ENCODE results near the gene ANTXR1.

The ANTXR1 gene

DNA sequence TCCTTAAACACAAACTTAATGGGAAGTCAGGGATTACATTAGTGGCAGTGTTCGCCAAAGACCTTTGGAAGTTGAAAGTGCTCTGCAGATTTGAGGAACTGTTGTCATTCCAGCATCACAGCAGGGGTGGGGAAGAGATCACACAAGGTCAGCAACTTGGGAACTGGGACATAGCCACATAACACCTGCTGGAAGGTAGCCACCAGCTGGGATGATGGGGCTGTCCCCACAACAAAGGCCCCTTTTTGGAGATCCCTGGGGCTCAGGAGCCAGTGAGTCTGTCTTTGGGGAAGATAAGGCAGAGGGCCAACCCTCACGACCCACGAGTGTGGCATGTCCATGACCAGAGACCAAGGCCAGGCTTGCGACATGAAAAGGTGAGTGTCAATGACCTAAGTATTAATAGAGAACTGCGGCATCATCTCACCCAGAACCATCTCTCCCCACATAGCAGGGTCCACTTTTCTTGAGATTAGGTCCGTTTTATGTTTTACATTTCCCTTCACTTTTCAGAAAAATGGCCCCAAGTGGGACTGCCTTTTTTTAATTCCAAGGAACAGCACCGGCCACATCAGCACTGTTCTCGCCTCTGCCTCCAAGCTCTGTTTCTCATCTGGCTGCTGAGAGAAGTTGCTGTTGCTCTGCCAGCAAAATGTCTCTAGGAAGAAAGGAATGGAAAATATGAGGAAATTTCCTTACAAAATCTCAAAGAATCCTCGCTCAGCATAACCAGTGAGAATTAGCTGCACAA is 267.1 kb downstream of the ANTXR1 start:
- DNase-seq (ENCODE audit: low read depth), result no peak

GRCh38 chr2:69280796-69281412 is 267.9 kb downstream of the ANTXR1 start:
- DNase-seq (ENCODE audit: low read depth), result no peak

DNA sequence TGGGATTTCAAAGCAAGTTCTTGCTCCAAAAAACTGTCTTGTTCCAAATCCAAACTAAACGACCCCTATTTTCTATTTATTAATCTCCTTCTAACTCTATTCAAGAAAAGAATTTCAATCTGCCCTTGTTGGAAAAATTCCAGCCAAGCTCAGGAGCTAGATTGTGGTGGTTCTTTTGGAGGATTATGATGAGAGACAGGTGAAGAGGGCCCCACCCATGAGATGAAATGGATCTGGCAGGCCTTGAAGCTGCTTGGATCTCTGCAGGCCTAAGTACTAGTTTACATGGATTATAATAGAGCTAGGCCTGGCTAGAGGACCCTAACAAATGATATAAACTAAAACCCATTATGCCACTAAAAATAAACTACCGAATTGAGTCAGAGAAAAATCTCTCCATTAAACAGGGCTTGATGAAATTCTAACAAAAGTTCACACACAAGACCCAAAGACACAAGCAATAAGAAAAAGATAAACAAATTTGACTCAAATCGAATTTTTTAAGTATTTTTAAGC is 272.5 kb downstream of the ANTXR1 start:
- DNase-seq (ENCODE audit: low read depth), result no peak

- DNase-seq (ENCODE audit: low read depth), result no peak
These were observed 274.6 kb downstream of the ANTXR1 start for GRCh38 chr2:69287544-69287943.

DNA sequence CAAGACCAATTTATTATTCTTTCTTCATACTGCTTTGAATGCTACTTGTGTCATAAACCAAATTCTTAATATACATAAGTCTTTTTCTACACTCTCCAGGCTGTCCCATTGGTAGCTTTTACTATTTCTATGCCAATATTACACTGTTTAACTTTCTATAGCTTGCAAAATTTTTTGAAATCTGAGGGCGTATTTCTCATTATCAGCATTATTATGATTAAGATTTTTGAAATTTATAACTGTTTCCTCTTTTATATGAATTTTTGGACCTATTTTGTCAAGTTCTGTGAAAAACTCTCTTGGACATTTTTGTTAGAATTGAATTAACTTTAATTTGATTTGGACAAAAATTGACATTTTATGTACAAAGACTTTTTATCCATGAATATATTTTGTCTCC is 275.4 kb downstream of the ANTXR1 start:
- no peak for DNase-seq (ENCODE audit: low read depth)

- peak; percentile 63 for DNase-seq (ENCODE audit: low read depth)
These were observed 278.1 kb downstream of the ANTXR1 start for GRCh38 chr2:69291004-69291650.

DNA sequence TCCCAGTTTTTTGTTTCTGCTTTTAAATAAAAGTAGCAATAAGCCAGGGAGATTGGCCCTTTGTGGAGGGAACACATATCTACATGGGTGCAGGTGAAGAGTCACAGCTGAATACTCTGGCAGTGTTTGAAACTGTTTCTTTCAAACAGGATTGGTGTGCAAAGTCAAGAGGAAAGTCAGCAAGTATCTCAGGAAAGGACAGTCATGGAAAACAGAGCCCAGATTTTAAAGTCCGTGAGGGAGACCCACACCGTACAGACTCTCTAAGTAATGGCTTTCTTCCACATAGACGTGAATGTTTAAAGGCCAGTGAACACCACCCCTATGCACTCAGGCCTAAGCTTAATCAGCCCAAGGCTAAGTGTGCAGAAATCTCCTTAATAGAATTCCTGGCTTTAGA is 278.7 kb downstream of the ANTXR1 start:
- no peak for DNase-seq (ENCODE audit: low read depth)

DNA sequence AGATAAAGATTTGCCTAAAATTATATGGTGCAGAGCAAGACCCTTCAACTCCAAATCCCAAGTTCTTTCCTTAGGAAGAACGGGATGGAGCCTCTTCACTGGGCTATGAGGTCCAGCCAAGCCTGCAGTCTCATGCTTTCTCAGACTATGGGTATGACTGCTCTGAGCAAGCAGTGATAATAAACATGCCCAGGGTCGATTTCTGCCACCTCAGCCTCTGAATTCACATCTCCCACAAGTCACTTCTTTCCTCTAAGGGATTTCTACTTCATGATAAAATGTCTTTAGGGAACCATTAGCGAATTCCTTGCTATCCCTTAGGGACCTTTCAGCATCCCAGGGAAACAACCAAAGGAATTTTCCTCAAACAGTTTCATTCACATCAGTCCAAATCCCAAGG is 279.3 kb downstream of the ANTXR1 start:
- DNase-seq (ENCODE audit: low read depth), result no peak

- DNase-seq (ENCODE audit: low read depth), result no peak
These were observed 283.4 kb downstream of the ANTXR1 start for GRCh38 chr2:69296421-69296820.

- no peak for DNase-seq (ENCODE audit: low read depth)
These were observed 284.2 kb downstream of the ANTXR1 start for GRCh38 chr2:69297216-69297615.

GRCh38 chr2:69298261-69298660 is 285.3 kb downstream of the ANTXR1 start:
- peak; percentile 87 for DNase-seq (ENCODE audit: low read depth)

DNA sequence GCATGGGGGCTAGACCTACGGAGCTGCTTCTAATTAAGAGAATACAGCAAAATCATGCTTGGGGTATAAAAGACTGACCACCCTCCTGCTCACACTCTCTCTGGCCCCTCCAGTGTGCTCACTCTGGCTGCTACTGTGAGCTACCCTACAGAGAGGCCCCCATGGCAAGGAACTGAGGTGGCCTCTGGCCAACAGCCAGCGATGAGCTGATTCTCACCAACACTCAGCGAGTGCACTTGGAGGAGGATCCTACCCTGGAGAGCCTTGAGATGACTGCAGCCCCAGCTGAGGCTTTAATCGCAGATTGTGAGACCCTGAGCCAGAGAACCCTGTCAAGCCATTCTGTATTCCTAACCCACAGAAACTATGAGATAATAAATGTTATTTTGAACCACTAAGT is 285.9 kb downstream of the ANTXR1 start:
- DNase-seq (ENCODE audit: low read depth), result no peak
